HG03378 (cell line): ENCODE results near the gene CFAP92.
"Not testable (repeated sequence)": the region's sequence is repeated elsewhere in the genome, so short reads cannot be mapped to it uniquely, and the experiment has no call there.

Experiments
- ATAC-seq: cut with Tn5 transposase; IDR thresholded peaks from one replicate; pipeline ENCODE4 v1.9.1; 2021; ENCODE audit warnings: mild to moderate bottlenecking, moderate library complexity; ENCODE audit not compliant: unreplicated experiment

Gene CFAP92

DNA sequence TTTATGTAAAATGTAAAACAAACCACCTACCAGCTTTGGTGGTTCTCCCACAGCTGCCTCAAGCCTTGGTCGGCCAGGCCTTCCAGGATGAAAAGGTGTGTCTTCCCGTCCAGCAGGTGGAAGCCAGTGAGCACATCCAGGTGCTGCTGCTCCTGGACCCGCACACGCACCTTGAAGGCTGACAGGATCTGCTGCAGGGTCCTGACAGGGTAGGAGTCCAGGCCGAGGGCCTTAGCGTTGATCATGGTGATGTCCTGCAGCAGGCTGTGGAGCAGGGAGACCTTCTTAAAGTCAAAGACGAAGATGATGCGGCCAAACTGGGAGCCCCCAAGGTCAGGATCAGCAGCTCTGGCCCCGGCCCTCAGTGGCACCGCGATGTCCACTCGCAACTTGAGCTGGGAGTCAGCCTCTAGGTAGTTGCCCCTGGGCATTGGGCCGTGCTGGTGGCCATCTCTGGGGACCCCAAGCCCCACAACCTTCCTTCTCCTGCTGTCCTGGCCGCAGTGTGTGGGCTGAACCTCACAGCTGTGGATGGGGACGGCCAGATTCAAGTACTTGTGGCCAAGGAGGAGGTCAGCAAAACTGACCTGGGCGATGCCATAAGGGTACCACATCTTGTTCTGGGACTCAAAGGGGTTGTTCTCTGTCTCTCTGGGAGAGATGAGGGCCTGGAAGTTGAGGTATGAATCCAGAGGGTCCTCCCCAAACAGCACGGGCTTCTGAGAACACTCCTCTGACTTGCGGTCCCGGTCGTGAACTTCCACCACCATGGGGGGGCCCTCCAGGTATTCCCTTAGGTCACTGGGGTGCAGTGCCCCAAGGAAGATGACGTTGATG, 48.6 kb downstream of the CFAP92 start:
- ATAC-seq = no peak

DNA sequence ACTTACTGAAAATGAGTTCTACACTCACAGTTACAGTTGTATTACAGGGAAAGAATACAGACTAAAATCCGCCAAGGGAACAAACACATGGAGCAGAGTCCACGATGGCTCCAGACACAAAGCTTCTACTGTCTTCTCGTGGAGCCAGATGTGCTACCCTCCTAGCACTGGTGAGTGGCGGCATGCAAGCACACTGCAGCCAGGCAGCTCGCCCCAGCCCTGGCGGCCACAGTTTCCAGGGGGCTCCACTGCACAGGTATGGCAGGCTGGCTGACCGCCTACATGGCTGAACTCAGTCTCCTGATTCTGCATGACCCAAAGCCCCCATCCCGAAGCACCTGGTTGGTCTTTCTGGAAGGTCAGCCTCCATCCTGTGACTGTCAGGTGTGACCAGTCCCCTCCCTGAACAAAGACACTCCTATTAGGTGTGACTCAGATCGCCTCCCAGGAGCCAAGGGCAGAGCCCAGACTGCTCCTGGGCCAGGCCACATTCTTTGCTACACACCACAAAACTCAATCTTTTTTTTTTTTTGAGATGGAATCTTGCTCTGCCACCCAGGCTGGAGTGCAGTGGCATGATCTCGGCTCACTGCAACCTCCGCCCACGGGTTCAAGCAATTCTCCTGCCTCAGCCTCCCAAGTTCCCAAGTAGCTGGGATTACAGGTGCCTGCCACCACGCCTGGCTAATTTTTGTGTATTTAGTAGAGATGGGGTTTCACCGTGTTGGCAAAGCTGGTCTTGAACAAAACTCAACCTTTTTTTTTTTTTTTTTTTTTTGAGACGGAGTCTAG, 51.5 kb downstream of the CFAP92 start:
- ATAC-seq = no peak

DNA sequence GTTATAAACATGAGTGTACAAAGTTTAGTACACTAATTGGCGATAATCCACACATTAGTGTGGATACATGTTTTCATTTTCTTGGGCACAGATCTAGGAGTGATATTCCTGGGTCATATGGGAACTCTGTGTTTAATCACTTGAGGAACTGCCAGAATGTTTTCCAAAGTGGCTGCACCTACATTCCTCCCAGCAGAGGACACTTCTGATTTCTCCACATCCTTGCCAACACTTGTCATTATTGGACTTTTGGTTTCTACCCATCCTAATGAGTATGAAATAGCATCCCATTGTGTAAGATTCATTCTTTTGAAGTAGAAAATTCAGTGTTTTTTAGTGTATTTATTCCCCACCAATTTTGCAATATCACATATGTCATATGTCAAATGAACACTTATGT, 53.6 kb downstream of the CFAP92 start:
- no peak for ATAC-seq

DNA sequence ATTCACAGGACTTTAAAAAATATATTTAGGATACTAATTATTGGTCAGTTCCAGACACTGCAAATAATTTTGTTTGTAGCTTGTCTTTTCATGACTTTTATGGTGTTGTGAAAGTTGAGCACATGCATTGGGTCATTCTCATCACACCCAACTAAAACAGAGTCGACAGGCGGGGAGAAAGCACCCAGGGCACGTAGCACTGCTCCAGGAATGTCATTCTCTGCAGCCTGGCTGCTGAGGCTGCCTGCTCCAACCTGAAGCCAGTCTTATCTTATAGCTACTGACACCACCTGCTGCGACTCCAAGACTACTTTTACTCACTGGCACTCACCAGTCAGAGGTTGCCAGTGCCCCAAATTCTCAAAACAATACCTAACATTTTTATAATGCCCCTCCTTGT, 57.5 kb downstream of the CFAP92 start:
- ATAC-seq = no peak

DNA sequence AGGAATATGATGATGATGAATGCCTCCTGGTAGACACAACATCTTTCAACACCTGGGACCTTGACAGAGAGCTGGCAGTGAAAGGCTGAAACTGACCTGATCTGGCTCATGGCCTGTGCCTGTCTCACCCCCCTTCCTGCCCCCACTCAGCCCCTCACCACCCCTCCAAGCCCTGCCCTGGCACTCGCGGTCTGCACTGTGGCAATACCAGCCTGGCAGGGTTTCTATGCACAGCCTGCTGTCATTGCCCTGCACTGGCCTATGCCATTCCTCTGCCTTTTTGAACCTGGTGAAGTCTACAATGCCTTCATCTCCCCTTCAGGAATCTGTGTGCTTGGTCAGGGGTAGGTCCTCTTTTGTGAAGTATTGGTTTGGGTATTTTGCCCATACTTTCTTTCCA, 58.0 kb downstream of the CFAP92 start:
- ATAC-seq = no peak

DNA sequence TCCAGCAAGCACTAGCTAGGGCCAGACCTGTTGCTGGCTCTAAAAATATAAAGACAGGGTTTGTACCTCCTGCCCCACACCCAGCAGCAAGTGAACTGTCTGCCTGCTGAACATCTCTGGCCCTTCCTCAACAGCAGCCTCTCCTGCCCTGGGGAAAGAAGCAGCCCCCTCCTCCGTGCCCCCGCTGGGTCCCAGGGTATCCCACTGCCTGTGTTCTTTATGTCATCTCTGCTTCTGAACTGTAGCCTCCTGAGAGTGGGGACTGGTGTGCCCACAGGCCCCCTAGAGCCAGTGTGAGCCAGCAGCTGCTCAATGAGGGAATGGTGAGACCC, 60.0 kb downstream of the CFAP92 start:
- no peak for ATAC-seq

DNA sequence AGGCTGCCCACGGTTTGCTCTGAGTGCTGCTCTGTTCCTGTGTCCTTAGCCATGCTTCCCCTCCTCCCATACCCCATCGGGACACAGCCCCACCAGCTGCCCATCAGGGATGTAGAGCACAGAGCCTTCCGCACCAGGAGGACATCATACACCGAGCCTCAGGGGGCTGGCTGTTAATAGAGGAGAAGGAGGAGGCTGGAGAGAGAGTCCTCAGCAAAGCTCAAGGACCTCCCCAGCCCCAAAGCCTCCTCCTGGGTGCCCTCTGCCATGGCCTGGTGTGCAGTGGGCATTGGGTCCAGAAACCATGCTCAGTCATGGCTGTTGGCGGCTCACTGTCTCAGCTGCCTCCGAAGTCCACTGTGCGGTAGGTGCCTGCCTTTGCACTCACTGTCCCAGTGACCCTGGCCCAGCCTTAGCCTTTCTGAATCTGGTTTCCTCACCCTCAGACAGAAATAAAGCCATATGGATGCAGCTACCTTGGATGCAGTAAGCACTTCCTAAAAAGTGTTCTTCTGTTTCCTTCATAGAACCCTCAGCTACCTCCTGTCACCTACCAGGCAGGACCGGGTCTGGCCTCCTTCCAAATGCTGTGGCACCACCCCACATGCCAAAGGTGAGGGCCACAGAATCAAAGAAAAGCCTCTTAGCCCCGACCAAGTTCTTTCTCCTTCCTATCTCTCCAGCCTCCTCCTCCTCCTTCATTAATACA, 60.5 kb downstream of the CFAP92 start:
- ATAC-seq = no peak

DNA sequence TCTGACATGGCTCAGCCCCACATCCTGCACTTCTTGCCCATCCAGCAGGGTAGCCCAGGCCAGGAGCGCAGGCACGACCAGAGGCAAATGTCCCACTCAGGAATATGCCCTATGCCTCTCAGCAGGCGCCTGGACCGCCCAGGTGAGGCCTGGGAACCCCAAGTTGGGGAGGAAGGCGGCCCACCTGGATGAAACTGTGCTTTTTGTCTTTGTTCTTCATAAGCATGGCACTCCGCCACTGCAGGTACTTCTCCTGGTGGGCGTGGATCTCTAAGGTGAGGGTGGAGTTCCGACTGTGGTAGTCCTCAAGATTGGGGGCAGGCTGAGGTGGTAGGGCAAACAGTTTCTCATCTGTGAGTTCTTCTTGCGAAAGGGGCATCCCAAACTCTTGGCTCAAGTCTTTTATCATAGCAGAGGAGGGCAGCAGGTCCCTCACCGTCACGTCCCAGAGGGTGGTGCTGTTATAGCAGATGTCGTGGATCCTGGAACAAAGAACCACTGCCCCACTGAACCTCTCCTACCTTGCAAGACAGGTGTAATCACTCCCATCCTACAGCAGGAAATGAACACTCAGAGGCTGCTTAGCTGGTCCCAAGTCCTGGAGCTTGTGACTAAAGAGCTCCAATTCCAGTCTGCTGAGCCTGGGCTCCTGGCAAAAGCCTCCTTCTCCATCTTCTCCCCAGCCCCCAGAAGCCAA, 61.2 kb downstream of the CFAP92 start:
- ATAC-seq = no peak

DNA sequence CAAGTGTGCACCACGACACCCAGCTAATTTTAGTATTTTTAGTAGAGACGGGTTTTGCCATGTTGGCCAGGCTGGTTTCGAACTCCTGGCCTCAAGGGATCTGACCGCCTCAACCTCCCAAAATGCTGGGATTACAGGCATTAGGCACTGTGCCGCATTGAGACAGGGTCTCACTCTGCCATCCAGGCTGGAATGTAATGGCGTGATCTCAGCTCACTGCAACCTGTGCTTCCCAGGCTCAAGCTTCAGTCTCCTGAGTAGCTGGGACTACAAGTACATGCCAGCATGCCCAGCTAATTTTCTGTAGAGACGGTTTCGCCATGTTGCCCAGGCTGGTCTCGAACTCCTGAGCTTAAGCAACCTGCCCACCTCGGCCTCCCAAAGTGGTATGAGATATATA, 62.8 kb downstream of the CFAP92 start:
- no peak for ATAC-seq

DNA sequence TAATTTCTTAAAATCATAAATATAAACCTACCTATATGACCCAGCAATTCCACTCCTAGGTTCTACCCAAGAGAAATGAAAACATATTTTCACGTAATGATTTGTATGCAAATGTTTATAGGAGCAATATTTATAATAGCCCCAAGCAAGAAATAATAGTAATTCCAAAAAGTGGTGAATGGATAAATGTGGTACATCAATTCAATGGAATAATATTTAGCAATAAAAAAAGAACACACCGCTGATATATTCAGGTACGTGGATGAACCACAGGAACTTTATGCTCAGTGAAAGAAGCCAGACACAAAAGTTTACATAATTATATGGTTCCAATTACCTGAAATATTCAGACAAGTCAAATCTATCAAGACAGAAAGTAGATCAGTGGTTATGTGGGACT, 64.5 kb downstream of the CFAP92 start:
- no peak for ATAC-seq

DNA sequence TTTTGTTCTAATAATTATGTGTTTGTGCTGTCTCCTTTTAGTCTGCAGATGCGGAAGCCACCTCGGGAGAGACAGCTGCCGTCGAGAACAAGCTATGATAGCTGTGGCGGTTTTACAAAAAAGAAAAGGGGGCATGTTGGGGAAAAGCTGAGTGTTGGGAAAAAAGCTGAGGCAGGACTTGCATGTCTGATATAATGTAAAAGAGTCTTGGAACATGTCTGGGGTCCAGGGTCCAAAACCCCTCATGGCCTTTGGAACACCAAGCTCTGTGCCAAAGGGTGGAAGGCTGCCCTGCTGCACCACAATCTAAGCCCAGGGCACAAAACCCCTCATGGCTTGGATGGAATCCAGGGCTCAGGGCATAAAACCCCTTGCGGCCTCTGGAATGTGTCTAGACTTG, 69.9 kb downstream of the CFAP92 start:
- not testable (repeated sequence) for ATAC-seq

DNA sequence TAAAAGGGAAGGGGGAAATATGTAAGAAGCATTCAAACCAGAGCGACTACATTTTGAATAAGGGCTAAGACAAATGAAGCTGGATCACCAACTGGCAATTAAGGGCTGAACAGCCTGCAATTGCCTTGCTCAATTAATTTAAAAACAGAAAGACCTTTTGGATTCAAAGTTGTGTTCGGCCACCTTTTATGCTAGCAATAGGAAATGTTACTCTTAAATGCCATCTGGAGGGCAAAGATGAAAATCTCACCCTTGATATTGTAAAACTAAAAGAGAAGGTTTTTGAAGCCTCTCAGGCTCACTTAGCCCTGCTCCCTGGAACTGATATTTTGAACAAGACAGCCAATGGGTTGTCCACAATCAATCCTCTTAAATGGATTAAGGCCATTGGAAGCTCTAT, 70.3 kb downstream of the CFAP92 start:
- ATAC-seq = no peak

DNA sequence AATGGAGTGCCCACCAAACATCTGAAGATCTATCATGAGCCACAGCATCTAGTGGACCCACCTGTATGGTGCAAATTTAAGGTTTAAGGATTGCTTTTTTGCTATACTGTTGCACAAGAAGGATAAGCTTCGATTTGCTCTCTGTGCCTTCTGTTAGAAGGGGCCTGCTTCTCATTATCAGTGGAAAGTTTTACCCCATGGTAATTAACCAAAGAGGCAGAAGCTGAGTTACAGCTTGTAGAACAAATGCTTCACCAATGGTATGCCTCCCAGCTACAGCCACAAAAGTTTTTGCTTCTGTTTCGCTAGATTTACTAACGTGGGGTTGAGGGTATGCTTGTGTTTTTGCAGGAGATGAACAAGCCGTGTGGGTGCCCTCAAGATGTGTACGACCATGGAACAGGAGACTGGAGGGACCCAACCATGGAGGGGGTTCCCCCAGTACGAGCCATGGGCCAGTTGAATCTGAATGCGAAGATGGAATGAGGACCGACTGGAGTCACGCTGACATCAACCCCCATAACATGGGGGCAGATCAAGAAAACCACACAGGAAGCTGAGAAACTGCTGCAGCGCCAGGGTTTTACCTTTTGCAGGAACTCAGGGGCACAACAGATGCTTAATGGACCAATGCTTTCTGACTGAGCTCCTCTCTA, 70.9 kb downstream of the CFAP92 start:
- no peak for ATAC-seq

DNA sequence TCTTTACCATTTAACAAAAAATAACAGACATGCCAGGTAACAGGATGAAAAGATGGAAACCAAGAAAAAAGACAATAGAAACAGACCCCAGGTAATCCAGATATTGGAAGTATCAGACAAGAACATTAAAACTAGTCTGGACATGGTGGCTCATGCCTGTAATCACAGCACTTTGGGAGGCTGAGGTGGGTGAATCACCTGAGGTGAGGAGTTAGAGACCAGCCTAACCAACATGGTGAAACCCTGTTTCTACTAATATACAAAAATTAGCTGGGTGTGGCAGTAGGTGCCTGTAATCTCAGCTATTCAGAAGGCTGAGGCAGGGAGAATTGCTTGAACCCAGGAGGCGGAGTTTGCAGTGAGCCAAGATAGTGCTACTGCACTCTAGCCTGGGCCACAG, 73.9 kb downstream of the CFAP92 start:
- no peak for ATAC-seq

DNA sequence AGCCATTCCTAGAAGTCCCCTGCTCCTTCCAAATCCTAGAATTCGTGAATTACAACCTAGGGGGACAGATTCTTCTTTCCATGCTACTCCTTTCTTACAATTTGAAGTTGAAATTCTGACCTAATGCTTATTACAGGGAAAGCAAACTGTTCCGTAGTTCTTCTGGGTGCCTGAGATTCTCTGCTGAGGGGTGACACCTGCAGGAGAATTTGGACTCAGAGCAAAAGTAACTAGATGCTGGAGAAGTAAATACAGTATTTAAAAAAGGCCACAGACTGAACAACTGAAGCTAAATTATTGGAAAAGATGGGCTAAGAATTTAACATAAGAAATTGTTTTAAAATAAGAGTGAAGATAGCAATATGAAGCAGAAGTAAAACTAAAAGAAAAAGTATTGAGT, 76.6 kb downstream of the CFAP92 start:
- no peak for ATAC-seq

DNA sequence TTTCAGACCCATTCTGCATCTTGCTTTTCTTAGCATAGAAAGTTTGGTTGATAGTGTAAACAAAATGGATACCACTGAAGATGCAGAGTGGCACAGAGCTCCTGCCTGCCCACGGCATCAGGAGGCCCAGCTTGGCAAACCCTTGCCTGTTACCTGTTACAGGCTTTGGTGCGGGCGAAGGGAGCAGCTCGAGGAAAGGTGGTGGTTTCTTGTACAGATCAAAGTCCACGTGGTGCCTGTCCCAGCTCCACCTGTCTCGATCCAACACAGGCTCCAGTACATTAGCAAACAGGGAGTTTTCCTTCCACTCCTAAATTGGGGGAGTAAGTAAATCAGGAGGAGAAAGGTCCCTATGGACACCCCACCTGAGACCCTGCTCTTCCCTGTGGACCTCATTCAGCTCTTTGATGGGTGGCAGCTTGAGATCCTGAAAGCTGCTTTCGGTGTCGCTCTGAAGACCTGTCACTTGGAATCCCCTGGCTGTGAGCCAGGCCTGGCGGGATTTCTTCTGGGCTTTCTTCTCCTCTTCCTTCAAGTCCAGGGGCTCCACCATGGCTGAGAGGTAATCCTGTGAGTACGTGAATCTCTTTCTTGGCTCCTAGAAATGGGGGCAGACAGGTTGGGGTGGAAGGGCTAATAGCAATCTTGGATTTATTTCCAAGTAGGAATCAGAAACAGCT, 78.8 kb downstream of the CFAP92 start:
- no peak for ATAC-seq

DNA sequence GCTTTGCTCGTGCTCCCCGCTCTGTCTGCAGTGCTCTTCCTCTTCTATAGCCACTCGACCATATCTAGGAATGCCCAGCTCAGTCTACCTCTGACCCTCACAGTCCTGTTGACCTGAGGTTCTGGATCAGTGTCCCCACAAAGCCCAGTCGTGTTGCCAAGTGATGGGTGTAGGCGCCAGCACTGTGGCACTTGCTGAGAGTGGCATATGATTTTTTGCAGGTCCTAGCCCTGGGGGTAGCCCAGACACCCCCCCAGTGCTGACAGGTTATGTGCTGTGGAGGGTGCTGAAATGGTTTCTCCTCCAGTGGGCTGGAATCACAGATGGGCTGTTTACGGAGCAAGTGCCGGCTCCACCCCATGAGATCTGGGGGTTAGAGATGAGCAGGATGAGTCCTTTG, 82.0 kb downstream of the CFAP92 start:
- no peak for ATAC-seq

DNA sequence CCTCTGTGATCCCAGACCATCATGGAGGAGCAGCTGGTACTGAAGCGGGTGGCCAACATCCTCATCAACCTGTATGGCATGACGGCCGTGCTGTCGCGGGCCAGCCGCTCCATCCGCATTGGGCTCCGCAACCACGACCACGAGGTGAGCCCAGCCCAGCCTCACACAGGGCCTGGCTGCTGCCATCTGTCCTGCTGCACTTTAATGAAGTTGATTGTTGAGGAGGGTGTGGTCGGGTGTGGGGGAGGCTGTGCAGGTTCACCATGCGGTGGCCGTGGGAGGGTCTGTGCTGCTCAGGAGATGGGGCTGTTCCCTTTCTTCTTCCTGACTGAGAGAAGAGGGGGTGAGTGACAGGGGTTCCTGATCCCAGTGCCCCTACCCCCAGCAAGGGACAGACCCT, 83.9 kb downstream of the CFAP92 start:
- ATAC-seq = no peak

DNA sequence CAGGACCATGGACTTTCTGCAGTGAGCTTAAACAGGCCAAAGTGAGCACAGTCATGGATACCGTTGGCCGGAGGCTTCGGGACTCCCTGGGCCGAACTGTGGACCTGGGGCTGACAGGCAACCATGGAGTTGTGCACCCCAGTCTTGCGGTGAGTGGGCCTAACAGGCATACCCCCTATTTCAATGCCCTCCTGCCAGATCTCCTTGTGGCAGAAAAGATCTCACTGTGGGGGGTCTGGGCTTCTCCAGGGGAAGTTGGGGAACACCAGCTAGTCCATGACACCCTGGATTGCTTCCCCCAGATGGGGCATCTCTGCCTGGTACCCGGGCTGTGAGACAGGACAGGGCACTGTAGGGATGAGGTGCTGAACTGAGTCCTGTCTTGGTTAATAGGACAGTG, 84.9 kb downstream of the CFAP92 start:
- ATAC-seq = no peak
